NCI-H82 treated with DMSO at 0.1 percent for 48 hours (cell line): ENCODE results near the gene PSTPIP1.
"Not testable (repeated sequence)": the region's sequence is repeated elsewhere in the genome, so short reads cannot be mapped to it uniquely, and the experiment has no call there.

Experiments used
- DNase-seq: peaks from one replicate; lab custom pipeline; 2025; ENCODE audit not compliant: unreplicated experiment; lab: John Stamatoyannopoulos, UW

PSTPIP1 gene

DNA sequence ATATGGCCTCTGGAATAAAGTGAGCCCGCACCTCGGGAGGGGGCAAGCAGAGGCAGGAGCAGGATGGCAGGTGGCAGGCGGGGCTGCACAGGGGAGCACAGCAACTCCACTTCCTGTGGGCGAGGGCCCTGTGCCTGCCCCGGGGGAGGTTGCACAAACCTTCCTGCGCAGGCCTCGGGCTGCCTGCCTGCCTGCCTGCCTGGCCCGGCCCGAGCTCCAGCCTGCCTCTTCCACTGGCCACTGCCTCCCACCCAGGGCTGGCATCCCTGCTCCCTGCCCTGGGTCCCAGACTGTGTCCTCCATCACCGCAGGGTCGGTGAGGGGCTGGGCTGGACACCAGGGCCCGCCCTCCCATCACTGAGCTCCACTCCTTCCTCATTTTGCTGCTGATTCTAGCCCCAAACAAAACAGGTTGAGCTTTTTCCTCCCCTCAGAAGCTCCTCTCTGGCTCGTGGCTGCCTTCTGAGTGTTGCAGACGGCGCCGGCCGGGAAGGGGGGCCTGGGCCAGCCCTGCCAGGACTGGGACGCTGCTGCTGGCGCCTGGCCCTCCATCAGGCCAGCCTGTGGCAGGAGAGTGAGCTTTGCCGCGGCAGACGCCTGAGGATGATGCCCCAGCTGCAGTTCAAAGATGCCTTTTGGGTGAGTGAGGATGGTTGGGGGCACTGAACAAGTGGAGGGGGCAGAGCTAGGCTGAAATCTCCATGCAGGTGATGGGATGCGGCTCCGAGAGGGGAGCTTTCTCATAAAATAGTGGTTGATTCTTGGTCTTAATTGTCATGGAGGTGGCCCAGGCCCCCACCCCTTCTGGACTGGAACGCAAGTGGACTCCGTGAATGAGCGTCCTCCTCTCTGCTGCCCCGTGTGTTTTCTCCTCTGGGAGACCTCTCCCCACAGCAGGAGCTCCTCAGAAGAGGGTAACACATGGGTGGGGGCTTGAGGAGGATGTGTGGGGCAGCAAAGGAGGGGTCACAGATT is at the start of gene PSTPIP1:
Gene PSTPIP1 (plus strand): TSS at position 156 of the 975 bp plus-strand sequence. CDS start 448 bp downstream, at position 604.
- DNase-seq, result no peak

DNA sequence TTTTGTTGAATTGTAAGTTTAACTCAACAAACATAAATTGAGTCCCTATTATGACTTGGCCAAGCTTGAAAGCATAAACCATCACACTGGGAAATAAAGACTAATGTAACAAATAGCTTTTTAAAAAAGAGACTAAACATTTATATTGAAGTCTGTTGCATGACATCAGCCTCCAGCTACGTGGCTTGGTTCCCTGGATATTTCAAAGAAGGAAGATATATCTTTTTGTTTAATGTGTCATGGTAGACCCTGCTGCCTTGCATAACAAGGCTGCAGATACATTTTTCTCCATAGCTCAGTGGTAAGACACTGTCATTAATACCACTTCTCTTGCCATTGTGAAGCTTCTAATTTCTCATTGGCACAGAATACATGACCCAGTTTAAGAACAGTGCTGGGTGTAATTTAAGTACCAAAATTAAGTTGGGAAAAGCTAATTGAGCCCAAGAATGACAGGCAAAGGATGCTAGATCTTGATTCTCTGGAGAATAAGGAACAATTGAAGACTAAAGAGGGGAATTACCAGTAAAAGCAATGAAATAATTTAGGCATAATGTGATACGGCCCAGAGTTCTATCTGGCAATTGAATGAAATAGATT is 49.3 kb upstream of the PSTPIP1 start:
- DNase-seq, result no peak

DNA sequence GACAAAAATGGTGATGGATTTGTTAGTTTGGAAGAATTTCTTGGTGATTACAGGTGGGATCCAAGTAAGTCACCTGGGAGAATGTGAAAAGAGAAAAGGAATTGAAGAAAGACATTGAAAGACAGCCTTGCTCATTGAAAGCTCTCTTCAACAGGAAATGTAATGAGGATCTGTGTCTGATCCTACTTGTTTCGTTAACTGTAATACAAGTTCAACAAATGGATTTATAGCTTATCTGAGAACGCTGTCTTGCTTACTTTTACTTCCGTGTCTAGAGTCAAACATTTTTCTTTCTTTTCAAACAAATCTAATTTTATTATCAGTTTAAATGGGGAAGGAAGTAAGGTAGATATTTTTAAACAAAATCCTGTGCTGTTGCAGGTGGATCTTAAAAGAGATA is 47.5 kb upstream of the PSTPIP1 start:
- DNase-seq, result no peak

- no peak for DNase-seq
Observed at GRCh38 chr15:76951220-76951619, 43.7 kb upstream of the PSTPIP1 start.

- DNase-seq, result no peak
Observed at GRCh38 chr15:76953913-76954312, 41.0 kb upstream of the PSTPIP1 start.

DNA sequence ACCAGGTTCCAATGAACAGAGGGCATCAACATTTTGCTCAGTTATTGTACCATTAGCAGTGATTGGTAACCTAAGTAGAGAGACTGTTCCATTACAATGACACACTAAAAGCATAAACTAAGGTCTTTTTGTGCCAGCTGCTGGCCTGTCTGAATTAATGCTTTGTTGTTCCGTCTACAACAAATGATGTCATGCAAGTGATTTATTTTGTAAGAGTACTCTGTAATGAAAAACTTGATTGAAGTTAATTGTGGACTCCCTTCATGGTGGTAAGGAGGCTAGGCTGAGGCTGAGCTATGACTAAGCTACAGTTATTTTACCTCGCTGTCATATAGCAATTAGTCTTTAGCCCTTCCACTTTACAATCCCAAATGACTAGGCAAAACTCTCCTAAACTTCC is 40.2 kb upstream of the PSTPIP1 start:
- DNase-seq, result no peak

GRCh38 chr15:76961268-76962011 is 33.5 kb upstream of the PSTPIP1 start:
- DNase-seq, result no peak

- DNase-seq, result no peak
Observed at GRCh38 chr15:76962337-76963013, 32.5 kb upstream of the PSTPIP1 start.

- no peak for DNase-seq
Observed at GRCh38 chr15:76963596-76963995, 31.3 kb upstream of the PSTPIP1 start.

DNA sequence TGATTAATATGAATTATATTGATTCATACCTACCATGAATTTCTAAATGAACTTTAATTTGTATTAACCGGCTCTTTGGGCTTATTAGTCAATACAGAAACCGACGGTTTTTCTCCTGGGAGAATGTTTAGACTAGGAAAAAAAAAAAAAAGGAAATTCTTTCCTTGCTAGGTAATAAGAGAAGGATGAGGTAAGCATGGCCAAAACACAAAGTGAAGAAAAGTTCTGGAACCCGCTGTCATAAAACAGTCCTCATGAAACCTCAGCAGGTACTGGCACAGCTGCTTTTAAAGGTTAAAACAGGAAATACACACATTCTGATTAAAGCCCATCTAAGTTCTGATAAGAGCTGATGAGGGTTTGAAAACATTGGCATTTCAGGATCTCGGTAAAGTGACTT is 30.8 kb upstream of the PSTPIP1 start:
- DNase-seq, result no peak

- DNase-seq, result not testable (repeated sequence)
Observed at GRCh38 chr15:76966051-76966450, 28.9 kb upstream of the PSTPIP1 start.

DNA sequence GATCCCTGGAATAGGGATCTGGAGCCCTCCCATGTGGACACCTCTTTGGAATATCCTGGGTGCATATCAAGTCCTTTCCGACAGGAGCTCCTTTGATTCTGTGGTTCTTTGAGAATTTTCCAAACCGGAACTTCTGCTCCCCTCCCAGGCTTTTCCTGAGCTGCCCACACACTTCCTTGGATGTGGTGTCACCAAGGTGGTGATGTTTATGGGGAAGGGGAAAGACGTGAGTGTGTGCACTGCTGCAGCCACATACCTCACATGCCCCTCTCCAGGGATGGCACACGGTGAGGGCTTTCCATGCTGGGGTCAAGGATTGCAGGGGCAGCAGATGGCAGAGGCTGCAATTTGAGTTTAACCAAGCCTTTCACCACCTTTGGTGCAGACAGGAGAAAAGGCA is 27.9 kb upstream of the PSTPIP1 start:
- no peak for DNase-seq

DNA sequence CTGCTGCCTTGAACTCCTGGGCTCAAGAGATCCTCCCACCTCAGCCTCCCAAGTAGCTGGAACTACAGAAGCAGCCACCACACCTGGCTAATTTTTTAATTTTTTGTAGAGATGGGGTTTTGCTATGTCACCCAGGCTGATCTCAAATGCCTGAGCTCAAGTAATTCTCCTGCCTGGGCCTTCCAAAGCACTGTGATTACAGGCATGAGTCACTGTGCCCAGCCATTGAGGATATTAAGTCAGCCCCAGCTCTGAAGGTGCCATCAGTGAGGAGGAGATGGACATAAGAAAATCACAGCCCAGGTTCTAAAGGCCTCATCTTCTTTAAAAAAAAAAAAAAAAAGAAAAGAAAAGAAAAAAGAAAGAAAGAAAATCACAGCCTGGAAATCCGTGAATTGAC is 26.6 kb upstream of the PSTPIP1 start:
- DNase-seq, result no peak

DNA sequence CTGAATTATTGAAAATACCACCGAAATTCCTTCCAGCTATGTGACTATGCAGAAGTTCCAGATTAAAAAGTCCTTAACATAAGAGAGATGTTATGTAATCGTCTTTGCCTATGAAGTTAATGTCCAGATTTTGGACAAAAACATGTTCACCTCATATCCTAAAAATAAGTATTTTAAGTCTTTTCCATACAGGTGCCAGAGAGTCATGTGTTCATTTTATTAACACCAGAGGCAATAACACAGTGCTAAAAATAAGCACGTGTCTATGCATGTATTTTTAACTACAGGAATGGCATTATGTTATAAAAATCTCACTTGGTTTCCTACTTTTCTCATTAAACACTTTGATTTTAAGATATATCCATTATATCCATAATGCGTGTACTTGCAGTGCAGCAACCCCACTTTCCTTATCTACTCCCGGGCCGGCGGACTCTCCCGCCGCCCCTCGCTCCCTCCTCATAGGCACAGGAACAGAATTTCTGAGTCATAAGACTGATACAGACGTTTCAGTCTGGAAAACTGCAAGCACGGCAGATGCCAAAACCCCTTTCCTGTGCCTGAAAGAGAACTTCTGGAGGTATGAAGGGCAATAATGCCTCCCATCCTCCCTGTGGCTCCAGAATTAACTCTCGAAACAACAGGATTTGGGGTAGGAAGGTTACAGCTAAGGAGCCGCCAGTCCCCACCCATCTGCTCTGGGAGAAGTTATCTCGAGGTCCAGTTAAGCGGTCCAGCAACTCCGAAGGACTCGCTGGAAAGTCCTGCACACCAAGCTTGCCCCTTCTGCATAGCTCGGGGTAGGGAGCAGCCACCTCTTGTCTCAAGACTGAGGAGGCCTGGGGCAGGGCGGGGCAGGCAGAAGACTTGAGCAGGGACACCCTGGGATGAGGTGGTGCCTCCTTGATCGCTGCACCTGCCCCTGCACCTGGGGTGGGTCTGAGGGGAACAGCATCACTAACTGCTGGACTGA is 22.3 kb upstream of the PSTPIP1 start:
- DNase-seq, result no peak

- DNase-seq, result peak; percentile 34
Observed at GRCh38 chr15:76973362-76973743, 21.6 kb upstream of the PSTPIP1 start.

GRCh38 chr15:76973906-76974305 is 21.0 kb upstream of the PSTPIP1 start:
- no peak for DNase-seq

- no peak for DNase-seq
Observed at GRCh38 chr15:76974456-76975036, 20.4 kb upstream of the PSTPIP1 start.

DNA sequence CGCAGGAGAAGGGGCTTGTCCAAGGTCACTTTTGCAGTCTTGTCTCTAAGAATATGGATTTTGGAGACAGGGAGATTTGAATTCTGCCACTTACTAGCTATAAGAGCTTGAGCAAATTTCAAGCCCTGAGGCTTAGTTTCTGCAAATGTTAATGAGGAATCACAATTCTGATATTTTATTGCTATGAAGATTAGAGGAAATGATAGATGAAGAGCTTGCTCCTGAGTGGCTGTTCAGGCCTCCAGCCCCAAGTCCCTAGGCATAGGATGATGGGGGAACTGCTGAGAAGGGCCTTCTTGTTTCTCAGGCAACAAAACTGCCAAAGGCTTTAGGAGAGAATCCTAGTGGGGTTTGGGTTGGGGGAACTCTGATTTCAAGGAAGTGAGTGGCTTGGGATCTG is 18.8 kb upstream of the PSTPIP1 start:
- no peak for DNase-seq

- no peak for DNase-seq
Observed at GRCh38 chr15:76976572-76977270, 18.2 kb upstream of the PSTPIP1 start.
